ENCODE results near the gene KANSL1.

GRCh38 chr17:46117117-46117516 is 76.1 kb downstream of the KANSL1 start:
- TF ChIP-seq POLR2A (IDR thresholded peaks at IDR 0.05) (no peak), POLR2AphosphoS5 (IDR thresholded peaks at IDR 0.05) (no peak), EP300 (IDR thresholded peaks at IDR 0.05; ENCODE audit: low read depth) (no peak)
- TF ChIP-seq, protein P1, sequence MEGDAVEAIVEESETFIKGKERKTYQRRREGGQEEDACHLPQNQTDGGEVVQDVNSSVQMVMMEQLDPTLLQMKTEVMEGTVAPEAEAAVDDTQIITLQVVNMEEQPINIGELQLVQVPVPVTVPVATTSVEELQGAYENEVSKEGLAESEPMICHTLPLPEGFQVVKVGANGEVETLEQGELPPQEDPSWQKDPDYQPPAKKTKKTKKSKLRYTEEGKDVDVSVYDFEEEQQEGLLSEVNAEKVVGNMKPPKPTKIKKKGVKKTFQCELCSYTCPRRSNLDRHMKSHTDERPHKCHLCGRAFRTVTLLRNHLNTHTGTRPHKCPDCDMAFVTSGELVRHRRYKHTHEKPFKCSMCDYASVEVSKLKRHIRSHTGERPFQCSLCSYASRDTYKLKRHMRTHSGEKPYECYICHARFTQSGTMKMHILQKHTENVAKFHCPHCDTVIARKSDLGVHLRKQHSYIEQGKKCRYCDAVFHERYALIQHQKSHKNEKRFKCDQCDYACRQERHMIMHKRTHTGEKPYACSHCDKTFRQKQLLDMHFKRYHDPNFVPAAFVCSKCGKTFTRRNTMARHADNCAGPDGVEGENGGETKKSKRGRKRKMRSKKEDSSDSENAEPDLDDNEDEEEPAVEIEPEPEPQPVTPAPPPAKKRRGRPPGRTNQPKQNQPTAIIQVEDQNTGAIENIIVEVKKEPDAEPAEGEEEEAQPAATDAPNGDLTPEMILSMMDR (IDR thresholded peaks at IDR 0.05): no peak

Measured in transverse colon (tissue), 4 donors.